Uterine smooth muscle cell (primary cell): ENCODE results near the gene KIR2DL3. TPM values are rescaled to one million over a fixed set of nuclear protein-coding genes. Genes with fewer than 3 reads are reported as not detected.

Source experiments
- total RNA-seq: library from RNA; depleted of rRNA; stranded (reverse); fragments of >200 nt; gene quantifications from 2 replicates; pipeline ENCODE4 v1.2.3, GENCODE V29; 2014

Gene KIR2DL3
- total RNA-seq = not detected in 2 replicates

DNA sequence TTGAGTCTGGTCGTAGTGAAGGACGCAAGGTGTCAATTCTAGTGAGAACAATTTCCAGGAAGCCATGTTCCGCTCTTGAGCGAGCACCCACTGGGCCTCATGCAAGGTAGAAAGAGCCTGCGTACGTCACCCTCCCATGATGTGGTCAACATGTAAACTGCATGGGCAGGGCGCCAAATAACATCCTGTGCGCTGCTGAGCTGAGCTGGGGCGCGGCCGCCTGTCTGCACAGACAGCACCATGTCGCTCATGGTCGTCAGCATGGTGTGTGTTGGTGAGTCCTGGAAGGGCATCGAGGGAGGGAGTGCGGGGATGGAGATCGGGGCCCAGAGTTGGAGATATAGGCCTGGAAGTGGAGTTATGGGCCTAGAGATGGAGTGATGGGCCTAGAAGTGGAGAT lies at the start of gene KIR2DL3:
KIR2DL3 (plus strand) TSS at position 208 of the 400 bp plus-strand sequence; CDS start at position 241, 33 bp downstream.

DNA sequence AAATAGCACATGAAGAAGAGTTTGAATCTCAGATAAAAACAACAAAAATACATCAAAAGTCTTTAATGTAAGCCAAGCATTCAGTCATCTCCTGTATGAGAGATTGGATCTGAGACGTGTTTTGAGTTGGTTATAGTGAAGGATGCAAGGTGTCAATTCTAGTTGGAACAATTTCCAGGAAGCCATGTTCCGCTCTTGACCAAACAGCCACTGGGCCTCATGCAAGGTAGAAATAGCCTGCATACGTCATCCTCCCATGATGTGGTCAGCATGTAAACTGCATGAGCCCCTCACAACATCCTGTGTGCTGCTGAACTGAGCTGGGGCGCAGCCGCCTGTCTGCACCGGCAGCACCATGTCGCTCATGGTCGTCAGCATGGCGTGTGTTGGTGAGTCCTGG lies 14.2 kb upstream of the KIR2DL3 start, which contains the start of gene KIR3DL3:
KIR3DL3 (plus strand) TSS at position 301 of the 400 bp plus-strand sequence; CDS start at position 356, 55 bp downstream.

DNA sequence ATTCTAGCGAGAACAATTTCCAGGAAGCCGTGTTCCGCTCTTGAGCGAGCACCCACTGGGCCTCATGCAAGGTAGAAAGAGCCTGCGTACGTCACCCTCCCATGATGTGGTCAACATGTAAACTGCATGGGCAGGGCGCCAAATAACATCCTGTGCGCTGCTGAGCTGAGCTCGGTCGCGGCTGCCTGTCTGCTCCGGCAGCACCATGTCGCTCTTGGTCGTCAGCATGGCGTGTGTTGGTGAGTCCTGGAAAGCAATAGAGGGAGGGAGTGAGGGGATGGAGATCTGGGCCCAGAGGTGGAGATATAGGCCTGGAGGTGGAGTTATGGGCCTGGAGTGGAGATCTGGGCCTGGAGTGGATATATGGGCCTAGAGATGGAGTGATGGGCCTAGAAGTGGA lies 31.3 kb downstream of the KIR2DL3 start, which contains the start of gene KIR2DL1:
KIR2DL1 (plus strand) TSS at position 148 of the 400 bp plus-strand sequence; CDS start at position 206, 58 bp downstream.

Other genes with a start within 250 kb of the KIR2DL3 start
- gene LAIR2, start 235.7 kb upstream of the KIR2DL3 start, total RNA-seq = not detected in 2 replicates
- not detected in 2 replicates for gene LILRA2, start 164.7 kb upstream of the KIR2DL3 start, total RNA-seq
- not detected in 2 replicates for gene LILRA1, start 144.9 kb upstream of the KIR2DL3 start, total RNA-seq
- gene LILRB1, start 108.0 kb upstream of the KIR2DL3 start, total RNA-seq = not detected in 2 replicates
- gene LILRB4, start 75.5 kb upstream of the KIR2DL3 start, total RNA-seq = not detected in 2 replicates
- not detected in 2 replicates for gene KIR3DL3, start 14.1 kb upstream of the KIR2DL3 start, total RNA-seq
- not detected in 2 replicates for gene KIR2DL1, start 31.3 kb downstream of the KIR2DL3 start, total RNA-seq
- gene KIR2DL4, start 65.1 kb downstream of the KIR2DL3 start, total RNA-seq = not detected in 2 replicates
- gene KIR3DL1, start 78.0 kb downstream of the KIR2DL3 start, total RNA-seq = not detected in 2 replicates
- not detected in 2 replicates for gene KIR2DS4, start 94.2 kb downstream of the KIR2DL3 start, total RNA-seq
- not detected in 2 replicates for gene KIR3DL2, start 111.9 kb downstream of the KIR2DL3 start, total RNA-seq
- not detected in 2 replicates for gene FCAR, start 135.7 kb downstream of the KIR2DL3 start, total RNA-seq
- gene NCR1, start 167.6 kb downstream of the KIR2DL3 start, total RNA-seq = not detected in 2 replicates
- 0.22 TPM in 1 of 2 replicates, not detected in the other for gene NLRP7, start 209.0 kb downstream of the KIR2DL3 start, total RNA-seq
- under 0.01 and 0.33 TPM in 2 replicates for gene NLRP2, start 227.9 kb downstream of the KIR2DL3 start, total RNA-seq